Germinal center (tissue), 1 donor: ENCODE data around the gene JPH2.
"Not testable (repeated sequence)": the region's sequence is repeated elsewhere in the genome, so short reads cannot be mapped to it uniquely, and the experiment has no call there.

Experiments
- DNase-seq: peaks from one replicate; pipeline ENCODE4 v3.0.0; 2012; ENCODE audit warnings: mixed read lengths, low spot score

JPH2 gene

DNA sequence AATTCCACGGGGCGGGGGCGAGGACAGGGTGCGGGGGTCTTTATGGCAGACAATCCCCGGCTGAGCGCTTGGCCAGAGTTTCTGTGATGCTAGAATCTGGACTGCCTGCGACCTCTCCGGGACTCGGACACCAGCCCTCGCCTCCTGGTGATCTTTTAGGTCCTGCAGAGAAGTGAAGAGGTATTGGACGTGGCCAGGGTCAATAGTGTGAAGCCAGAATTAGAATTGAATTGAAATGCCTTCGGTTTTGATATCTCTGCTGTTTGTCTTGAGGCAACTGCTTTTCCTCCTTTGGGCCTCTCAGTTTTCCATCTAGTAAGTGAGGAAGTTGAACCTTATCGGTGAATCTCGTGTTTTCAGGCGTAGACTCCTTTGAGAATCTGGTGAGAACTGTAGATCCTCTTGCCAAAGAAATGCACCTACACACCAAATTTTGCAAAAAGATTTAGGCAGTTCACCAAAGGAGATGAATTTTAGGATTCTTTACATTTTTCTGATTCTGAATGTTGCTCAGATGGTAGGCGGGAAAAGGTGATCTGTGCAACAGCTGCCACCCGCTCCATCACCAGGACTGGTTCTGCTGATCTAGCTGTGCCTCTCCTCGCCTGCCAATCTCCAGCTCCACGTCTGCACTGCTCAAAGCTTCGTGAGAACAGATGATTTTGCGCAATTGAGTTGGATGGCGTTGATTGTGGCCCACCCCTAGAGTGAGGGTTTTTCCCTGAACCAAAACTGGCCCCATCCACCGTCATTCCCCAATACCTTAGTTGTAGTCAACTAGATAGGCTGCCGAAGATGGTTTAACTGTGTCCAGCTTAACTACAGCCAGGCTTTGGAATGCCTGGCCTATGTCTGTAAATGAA is 24.4 kb upstream of the JPH2 start:
- no peak for DNase-seq

GRCh38 chr20:44210406-44211176 is 23.6 kb upstream of the JPH2 start, which contains the start of gene OSER1:
TSS of gene OSER1 (minus strand) at chr20:44210771. CDS start at chr20:44206957, 3,814 bp downstream.
- DNase-seq, result peak; percentile 99

GRCh38 chr20:44209686-44210405 is 22.9 kb upstream of the JPH2 start:
- DNase-seq, result no peak

DNA sequence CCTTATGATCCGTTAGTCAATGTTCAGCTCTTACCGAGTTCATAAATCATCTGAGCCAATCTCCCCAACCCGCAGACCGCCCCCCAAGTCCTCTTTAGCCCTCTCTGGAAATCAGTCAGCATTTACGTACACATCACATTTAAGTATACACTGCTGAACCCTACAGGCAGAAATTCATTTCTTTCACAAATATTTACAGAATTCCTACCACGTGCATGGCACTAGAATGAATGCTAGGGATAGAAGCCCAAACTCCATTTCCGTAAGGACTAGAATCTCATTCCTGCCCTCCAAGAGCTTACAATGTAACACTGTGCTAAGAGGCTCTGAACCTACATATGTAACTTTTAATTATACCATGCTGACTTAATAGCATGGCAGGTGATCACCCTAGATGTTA is 21.8 kb upstream of the JPH2 start:
- DNase-seq, result no peak

DNA sequence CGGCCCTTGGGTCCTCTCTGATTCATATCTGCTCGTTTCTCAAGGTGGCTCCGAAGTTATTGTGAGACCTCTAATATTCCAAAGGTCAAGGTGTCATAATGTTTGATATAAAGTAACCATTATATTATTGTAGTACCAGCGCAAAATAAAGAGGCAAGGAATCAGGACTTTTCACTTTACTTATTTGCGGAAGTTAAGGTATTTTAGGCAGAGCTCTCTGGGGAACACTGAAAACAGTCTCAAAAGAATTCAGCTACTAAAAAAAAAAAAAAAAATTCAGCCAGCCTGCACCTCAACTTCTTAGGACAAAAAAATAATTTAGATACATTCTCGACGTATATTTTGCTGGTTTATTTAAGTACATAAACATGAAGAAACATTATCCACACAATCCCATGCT is 21.2 kb upstream of the JPH2 start:
- DNase-seq, result peak; percentile 18

DNA sequence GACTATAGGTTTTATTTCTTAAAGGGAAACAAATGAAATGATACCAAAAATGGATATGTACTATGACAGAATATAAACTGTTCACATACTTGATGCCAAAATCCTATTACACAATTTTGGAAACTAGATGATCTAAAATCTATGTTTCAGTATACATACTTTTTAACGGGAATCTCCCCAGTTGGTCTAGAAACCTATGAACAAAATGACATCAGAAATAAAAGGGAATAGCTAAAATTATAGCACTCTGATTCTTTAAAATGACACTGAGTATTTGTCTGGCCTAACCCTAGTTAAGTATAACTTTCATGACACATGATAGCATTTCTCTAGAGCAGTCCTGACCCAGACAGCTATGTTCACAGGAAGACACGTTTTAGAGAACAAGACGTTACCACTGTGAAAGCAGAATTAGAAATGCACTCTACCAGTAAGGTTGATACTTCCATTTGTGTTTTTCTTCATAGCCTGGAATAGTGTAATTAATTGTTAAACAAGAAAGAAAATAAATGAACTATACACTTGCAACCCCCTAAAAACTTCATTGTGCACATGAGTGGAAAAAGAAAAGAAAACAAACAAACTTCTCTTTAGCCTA is 20.2 kb upstream of the JPH2 start:
- no peak for DNase-seq

DNA sequence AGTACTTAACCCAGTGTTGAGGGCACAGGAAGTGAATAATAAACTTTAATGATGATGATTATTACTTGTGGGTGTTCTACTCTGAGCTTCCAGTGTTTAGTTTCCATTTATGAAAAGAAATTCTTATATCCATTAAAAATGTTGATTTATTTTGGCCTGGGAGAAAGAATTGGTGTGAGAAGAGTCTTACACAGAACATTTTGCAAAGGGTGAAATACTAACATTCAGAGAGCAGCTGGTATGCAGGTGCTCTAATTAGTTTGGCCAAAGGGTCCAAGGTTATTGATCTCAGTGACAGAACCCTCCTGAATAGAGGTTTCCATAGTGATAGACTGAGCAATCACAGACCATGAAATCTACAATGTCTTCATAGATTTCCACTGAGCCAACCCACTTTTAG is 19.1 kb upstream of the JPH2 start:
- no peak for DNase-seq

DNA sequence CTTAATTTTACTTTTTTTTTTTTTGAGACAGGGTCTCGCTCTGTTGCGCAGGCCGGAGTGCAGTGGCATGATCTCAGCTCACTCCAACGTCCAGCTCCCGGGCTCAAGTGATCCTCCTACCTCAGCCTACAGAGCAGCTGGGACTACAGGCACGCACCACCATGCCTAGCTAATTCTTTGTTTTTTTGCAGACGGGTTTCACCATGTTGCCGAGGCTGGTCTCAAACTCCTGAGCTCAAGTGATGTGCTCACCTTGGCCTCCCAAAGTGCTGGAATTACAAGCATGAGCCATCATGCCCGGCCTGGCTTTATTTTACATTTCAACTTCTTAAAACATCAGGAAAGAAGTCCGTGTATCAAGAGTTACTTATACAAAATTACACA is 17.8 kb upstream of the JPH2 start:
- no peak for DNase-seq

- DNase-seq, result no peak
Measured at GRCh38 chr20:44204156-44204831, 17.3 kb upstream of the JPH2 start.

DNA sequence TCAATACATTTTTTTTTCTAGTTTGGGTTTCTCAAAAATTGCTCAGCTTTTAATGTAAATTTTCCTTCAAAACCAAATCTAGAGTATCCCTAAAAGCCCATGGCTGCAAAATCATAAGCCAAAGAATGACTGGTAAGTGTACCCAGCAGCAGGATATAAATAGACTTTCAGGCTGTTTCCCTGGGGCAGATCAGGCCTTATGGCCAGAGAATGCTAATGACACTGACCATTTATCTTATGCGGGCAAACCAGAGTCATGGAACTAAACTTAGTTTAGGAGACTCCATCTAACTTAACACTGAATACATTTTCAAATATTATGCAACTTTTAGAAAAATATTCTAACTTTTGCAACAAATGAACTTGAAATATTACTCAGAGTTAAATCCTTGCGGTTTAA is 16.2 kb upstream of the JPH2 start:
- no peak for DNase-seq

DNA sequence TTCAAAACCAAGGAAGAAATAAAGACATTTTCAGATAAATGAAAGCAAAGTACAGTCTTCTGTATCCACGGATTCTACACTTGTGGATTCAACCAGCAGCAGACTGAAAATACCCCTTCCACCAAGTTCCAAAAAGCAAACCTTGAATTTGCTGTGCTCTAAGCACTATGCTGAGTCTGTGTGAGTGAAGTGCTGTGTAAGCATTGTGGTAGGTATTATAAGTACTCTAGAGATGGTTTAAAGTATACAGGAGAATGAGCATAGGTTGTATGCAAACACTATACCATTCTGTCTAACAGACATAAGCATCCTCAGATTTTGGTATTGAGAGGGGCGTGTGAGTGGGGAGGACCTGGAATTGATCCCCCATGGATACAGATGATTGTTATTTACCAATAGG is 14.0 kb upstream of the JPH2 start:
- DNase-seq, result no peak

- no peak for DNase-seq
Measured at GRCh38 chr20:44200371-44200770, 13.4 kb upstream of the JPH2 start.

GRCh38 chr20:44199877-44200276 is 12.9 kb upstream of the JPH2 start:
- no peak for DNase-seq

GRCh38 chr20:44198872-44199271 is 11.9 kb upstream of the JPH2 start:
- no peak for DNase-seq

- DNase-seq, result no peak
Measured at GRCh38 chr20:44196271-44196670, 9.3 kb upstream of the JPH2 start.

DNA sequence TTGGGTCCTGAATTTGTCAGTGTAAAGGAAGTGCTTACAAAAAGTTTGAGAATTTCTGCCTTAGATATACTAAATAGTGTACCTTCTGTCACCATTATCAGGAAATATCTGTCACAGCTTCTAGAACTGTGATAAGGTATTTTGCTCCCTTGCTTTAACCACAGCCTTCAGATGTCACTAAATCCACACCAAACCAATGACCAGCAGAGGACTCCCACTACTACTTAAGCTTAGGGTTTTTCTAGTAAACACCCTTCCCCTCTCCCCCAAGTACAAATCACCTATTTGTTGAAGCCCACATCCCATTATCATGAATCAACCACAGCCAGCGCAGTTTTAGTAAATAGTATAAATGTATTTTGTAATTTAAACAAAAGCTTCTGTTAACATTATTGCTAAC is 8.6 kb upstream of the JPH2 start:
- no peak for DNase-seq

- no peak for DNase-seq
Measured at GRCh38 chr20:44193801-44194200, 6.8 kb upstream of the JPH2 start.

- DNase-seq, result not testable (repeated sequence)
Measured at GRCh38 chr20:44191640-44192039, 4.7 kb upstream of the JPH2 start.

- peak; percentile 65 for DNase-seq
Measured at GRCh38 chr20:44190197-44190852, 3.3 kb upstream of the JPH2 start.

DNA sequence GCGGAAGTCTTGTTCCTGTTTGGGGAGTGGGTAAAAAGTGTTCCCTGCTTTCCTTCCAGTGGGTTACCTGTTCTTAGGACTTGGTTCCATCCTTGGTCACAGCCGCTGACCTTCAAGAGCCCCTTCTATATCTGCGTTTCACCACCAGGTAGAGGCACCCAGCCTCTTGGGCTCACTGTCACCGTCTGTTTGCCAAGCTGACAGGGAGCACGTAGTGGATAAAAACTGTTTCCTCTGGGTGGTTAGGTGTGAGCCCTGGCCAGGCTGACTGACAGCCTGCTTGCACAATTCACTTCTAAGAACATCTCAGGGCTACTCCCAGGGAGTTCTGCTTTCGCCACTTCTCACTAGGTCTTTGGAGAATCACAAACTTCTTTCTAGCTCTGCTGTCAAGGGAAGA is 1.8 kb upstream of the JPH2 start:
- no peak for DNase-seq
